Liver (tissue), 9 donors: ENCODE measurements around the gene IGFALS. TPM values are rescaled to one million over a fixed set of nuclear protein-coding genes. Genes with fewer than 3 reads are reported as not detected.

Experiments
- DNase-seq: peaks from one replicate; pipeline ENCODE4 v3.0.0-alpha.2; 2017; ENCODE audit warnings: low spot score
- H3K27ac ChIP-seq, 2 donors: one replicate each; pipeline ENCODE4 v1.7.0; 2013; ENCODE audit warnings: inconsistent platforms in 2 of 2, low read length in 2 of 2, control low read depth in 1 of 2, low read depth in 1 of 2, mild to moderate bottlenecking in 1 of 2
- H3K27me3 ChIP-seq, 4 donors: one replicate each; pipeline versions ENCODE4 v1.6.1 to v1.7.0; 2013; ENCODE audit warnings: low read length in 3 of 4, inconsistent platforms in 1 of 4, mild to moderate bottlenecking in 1 of 4, moderate library complexity in 1 of 4; ENCODE audit not compliant: control insufficient read depth in 4 of 4, insufficient read depth in 4 of 4
- H3K36me3 ChIP-seq, 4 donors: one replicate each; pipeline versions ENCODE4 v1.6.1 to v1.7.0; 2013; ENCODE audit warnings: low read length in 3 of 4, mild to moderate bottlenecking in 3 of 4, low read depth in 1 of 4, moderate library complexity in 1 of 4; ENCODE audit not compliant: control insufficient read depth in 4 of 4, insufficient read depth in 3 of 4
- H3K4me1 ChIP-seq, 4 donors: one replicate each; pipeline versions ENCODE4 v1.6.1 to v1.7.0; 2013; ENCODE audit warnings: low read length in 3 of 4, mild to moderate bottlenecking in 3 of 4, moderate library complexity in 1 of 4; ENCODE audit not compliant: control insufficient read depth in 4 of 4, insufficient read depth in 4 of 4
- H3K4me3 ChIP-seq, 3 donors: one replicate each; pipeline versions ENCODE4 v1.6.1 to v1.7.0; 2013; ENCODE audit warnings: low read length in 3 of 3, control low read depth in 1 of 3, low read depth in 1 of 3, mild to moderate bottlenecking in 1 of 3
- H3K9ac ChIP-seq, 2 donors: one replicate each; pipeline ENCODE4 v1.7.0; 2013; ENCODE audit warnings: low read length in 2 of 2, mild to moderate bottlenecking in 2 of 2, moderate library complexity in 2 of 2, control low read depth in 1 of 2, low read depth in 1 of 2
- H3K9me3 ChIP-seq, 4 donors: one replicate each; pipeline versions ENCODE4 v1.6.1 to v1.7.0; 2013; ENCODE audit warnings: low read length in 3 of 4; ENCODE audit not compliant: control insufficient read depth in 4 of 4
- CTCF ChIP-seq: fragments of 150-350 bp; IDR thresholded peaks from 2 replicates; pipeline ENCODE4 v1.5.1; 2017; ENCODE audit warnings: improper control_type of control experiment, low read depth, low read length; ENCODE audit not compliant: missing input control
- EGR1 ChIP-seq, 2 donors: IDR thresholded peaks; 2 replicates each; pipeline ENCODE4 v1.6.1; 2016 to 2018; ENCODE audit warnings: antibody characterized with exemption in 2 of 2, low read depth in 2 of 2
- FOXA1 ChIP-seq: IDR thresholded peaks from 2 replicates; pipeline ENCODE4 v1.6.1; 2016; ENCODE audit warnings: antibody characterized with exemption
- GABPA ChIP-seq, 2 donors: IDR thresholded peaks in 1 of 2; conservative IDR thresholded peaks in 1 of 2; 2 replicates each; pipeline ENCODE4 v1.6.1; 2016; ENCODE audit warnings: antibody characterized with exemption in 2 of 2, mild to moderate bottlenecking in 1 of 2, moderate library complexity in 1 of 2
- HNF4A ChIP-seq, 2 donors: conservative IDR thresholded peaks; 2 replicates each; pipeline ENCODE4 v1.6.1; 2016; ENCODE audit warnings: antibody characterized with exemption in 2 of 2, mild to moderate bottlenecking in 2 of 2
- HNF4G ChIP-seq: IDR thresholded peaks from 2 replicates; pipeline ENCODE4 v1.6.1; 2016; ENCODE audit warnings: antibody characterized with exemption
- JUND ChIP-seq, 2 donors: IDR thresholded peaks; 2 replicates each; pipeline ENCODE4 v1.6.1; 2016; ENCODE audit warnings: antibody characterized with exemption in 2 of 2
- NR2F2 ChIP-seq: IDR thresholded peaks from 2 replicates; pipeline ENCODE4 v1.6.1; 2016; ENCODE audit warnings: antibody characterized with exemption
- RAD21 ChIP-seq, 2 donors: IDR thresholded peaks; 2 replicates each; pipeline ENCODE4 v1.6.1; 2016; ENCODE audit warnings: antibody characterized with exemption in 2 of 2, mild to moderate bottlenecking in 2 of 2
- REST ChIP-seq: IDR thresholded peaks from 2 replicates; pipeline ENCODE4 v1.6.1; 2016; ENCODE audit warnings: antibody characterized with exemption, mild to moderate bottlenecking
- RXRA ChIP-seq, 2 donors: IDR thresholded peaks; 2 replicates each; pipeline ENCODE4 v1.6.1; 2017 to 2018; ENCODE audit warnings: antibody characterized with exemption in 2 of 2, mild to moderate bottlenecking in 1 of 2
- SP1 ChIP-seq: IDR thresholded peaks from 2 replicates; pipeline ENCODE4 v1.6.1; 2018; ENCODE audit warnings: antibody characterized with exemption, mild to moderate bottlenecking
- TAF1 ChIP-seq: conservative IDR thresholded peaks from 2 replicates; pipeline ENCODE4 v1.6.1; 2016; ENCODE audit warnings: antibody characterized with exemption, mild to moderate bottlenecking
- YY1 ChIP-seq: IDR thresholded peaks from 2 replicates; pipeline ENCODE4 v1.6.1; 2016; ENCODE audit warnings: antibody characterized with exemption, mild to moderate bottlenecking
- WGBS: extraction: QIAGEN DNeasy Blood & Tissue Kit; methylation state at CpG from one replicate; pipeline ENCODE4 v1.1.7; 2013; 5-methylcytosine and 5-hydroxymethylcytosine counted together
- polyA plus RNA-seq, 2 donors: library from polyadenylated mRNA; stranded (reverse) in 1 of 2; unstranded in 1 of 2; fragments of 200-250 nt in 1 of 2; fragments of >200 nt in 1 of 2; fragmentation: Nextera tagmentation in 1 of 2; extraction: Ambion mirVana in 1 of 2; gene quantifications; one replicate each; pipeline versions ENCODE4 v1.2.1 to v1.2.3, GENCODE V29; 2013 to 2015
- total RNA-seq, 2 donors: library from RNA; depleted of rRNA; stranded (reverse); fragments of >200 nt; gene quantifications; one replicate each; pipeline ENCODE4 v1.2.3, GENCODE V29; 2014
- donor health status: healthy.
- donor health status: healthy.
- donor health status: healthy.
- donor health status: healthy.
- donor health status: healthy.

The IGFALS gene
- total and polyA plus RNA-seq, 4 donors: 19.8 to 161 (median 68.4) TPM

DNA sequence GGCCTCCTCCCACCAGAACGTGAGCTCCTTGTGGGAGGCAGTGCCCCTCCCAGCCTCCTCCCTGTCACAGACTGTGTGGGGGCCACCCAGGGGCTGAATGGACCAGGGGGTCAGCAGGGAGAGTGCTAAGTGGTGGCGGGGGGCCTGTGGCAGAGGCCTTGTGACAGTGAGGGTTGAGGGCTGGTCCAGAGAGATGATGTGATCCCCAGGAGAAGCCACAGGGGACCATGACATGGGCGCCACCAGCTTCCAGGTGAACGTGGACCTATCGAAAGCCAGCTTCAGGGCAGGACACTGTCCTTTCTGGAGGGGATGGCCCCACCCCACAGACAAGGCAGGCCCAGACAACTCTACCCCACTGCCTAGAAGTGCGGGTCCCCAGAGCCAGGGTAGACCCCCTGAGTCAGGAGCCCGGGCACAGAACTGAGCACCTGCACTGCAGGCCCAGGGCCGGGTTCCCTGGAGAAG is 14.2 kb downstream of the IGFALS start:
- peaks cover 0 to 18% (median 10%) of the 10 kb centered on the region in 4 donors for H3K36me3 ChIP-seq
- H3K4me1 ChIP-seq: peaks cover 17 to 56% (median 40%) of the 10 kb centered on the region in 4 donors
- no peak overlapping the region for H3K9ac ChIP-seq
- H3K9me3 ChIP-seq: no peaks in the 10 kb centered on the region
- H3K27ac ChIP-seq: peak overlapping the region; percentile 84 to 87
- TF ChIP-seq YY1 (no peak), SP1 (no peak), REST (no peak), RXRA (IDR thresholded peaks at IDR 0.05) (no peak), EGR1 (IDR thresholded peaks at IDR 0.05; ENCODE audit: low read depth in 2 of 2) (no peak), JUND (IDR thresholded peaks at IDR 0.05) (no peak), NR2F2 (no peak), HNF4G (no peak), FOXA1 (no peak), GABPA (IDR thresholded peaks at IDR 0.05 in 1 of 2, conservative IDR thresholded peaks at IDR 0.05 in 1 of 2) (no peak), RAD21 (IDR thresholded peaks at IDR 0.05) (no peak), HNF4A (conservative IDR thresholded peaks at IDR 0.05) (no peak), TAF1 (no peak)
- no peak for DNase-seq
- no peaks in the 10 kb centered on the region for H3K27me3 ChIP-seq
- H3K4me3 ChIP-seq: no peak overlapping the region
- WGBS: 85% methylated on average over 8 of the region's 8 CpGs

GRCh38 chr16:1778200-1779179 is 15.0 kb downstream of the IGFALS start:
- H3K4me3 ChIP-seq: no peak overlapping the region
- TF ChIP-seq EGR1 (IDR thresholded peaks at IDR 0.05; ENCODE audit: low read depth in 2 of 2) (no peak), RAD21 (IDR thresholded peaks at IDR 0.05) (no peak), CTCF (no peak), GABPA (IDR thresholded peaks at IDR 0.05 in 1 of 2, conservative IDR thresholded peaks at IDR 0.05 in 1 of 2) (no peak), FOXA1 (no peak), RXRA (IDR thresholded peaks at IDR 0.05) (no peak), TAF1 (no peak), HNF4G (no peak), JUND (IDR thresholded peaks at IDR 0.05) (no peak)
- peaks cover 22 to 58% (median 43%) of the 10 kb centered on the region in 4 donors for H3K4me1 ChIP-seq
- H3K36me3 ChIP-seq: peaks cover 0 to 18% (median 10%) of the 10 kb centered on the region in 4 donors
- no peak for DNase-seq
- peak overlapping the region; percentile 84 to 87 for H3K27ac ChIP-seq
- WGBS: 81% methylated on average over 34 of the region's 34 CpGs
- H3K9ac ChIP-seq: no peak overlapping the region
- H3K27me3 ChIP-seq: no peaks in the 10 kb centered on the region
- H3K9me3 ChIP-seq: no peaks in the 10 kb centered on the region
